NCI-H226 (cell line): Measurements from ENCODE around the gene NCOR2.

ENCODE experiments used
- DNase-seq: peaks from one replicate; pipeline ENCODE4 v3.0.0-alpha.2; 2015

The NCOR2 gene

DNA sequence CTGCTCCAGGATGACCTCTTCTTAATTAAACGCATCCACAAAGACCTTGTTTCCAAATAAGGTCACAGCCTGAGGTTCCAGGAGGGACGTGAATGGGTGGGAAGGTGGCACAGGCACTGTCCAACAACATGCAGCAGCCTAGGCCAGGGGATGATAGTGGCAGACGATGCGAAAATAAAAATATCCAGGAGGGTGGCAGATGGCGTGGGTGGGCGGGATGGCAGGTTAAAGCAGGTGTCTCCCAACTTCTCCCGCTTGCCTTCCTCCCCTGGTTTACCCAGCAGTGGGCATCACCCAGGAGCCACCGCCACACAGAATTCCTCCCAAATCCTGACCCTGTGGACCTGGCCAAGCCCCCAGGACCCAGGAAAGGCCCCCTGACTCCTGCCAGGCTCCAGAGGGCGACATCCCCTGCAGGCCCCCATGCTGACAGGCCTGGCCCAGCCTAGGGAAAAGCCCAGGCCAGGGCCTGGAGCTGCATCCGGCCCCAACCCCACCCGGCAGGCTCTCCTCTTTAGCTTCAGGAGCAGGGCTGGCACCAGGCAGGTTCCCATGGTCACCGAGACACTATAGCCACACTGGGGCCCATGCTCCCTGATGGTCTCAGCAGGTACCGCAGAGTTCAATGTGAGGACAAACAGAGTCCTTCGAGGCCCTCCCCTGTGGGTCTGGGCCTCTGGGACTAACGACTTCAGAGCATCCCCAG lies 9.7 kb downstream of the NCOR2 start:
- DNase-seq: no peak

DNA sequence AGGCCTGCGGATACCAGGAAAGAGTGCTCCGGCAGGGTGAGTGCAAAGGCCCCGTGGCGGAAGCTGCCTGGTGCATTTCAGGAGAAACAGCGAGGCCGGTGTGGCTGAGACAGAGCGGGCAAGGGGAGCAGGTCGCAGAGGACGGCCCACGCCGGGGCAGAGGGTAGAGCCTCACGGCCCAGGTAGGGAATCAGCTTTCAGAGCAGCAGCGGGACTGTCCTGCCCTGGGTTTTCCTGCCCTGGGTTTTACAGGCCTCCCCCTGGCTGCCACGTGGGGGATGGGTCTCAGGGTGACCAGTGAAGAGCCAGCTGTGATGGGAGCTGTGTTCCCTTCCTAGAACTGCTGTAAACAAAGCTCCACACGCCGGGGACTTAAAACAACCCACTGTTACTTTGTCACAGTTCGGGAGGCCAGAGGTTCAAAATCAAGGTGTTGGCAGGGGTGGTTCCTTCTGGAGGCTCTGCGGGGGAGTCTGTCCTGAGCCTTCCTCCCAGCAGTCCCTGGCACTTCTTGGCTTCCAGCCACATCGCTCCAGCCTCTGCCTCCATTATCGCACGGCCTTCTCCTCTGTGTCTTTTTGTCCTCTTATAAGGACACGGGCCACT lies 10.4 kb downstream of the NCOR2 start:
- DNase-seq: no peak

- DNase-seq: no peak
Measured at GRCh38 chr12:124556074-124556466, 11.3 kb downstream of the NCOR2 start.

- no peak for DNase-seq
Measured at GRCh38 chr12:124555168-124556073, 12.0 kb downstream of the NCOR2 start.

GRCh38 chr12:124554429-124555029 lies 12.9 kb downstream of the NCOR2 start:
- no peak for DNase-seq

GRCh38 chr12:124553862-124554428 lies 13.5 kb downstream of the NCOR2 start:
- no peak for DNase-seq

- no peak for DNase-seq
Measured at GRCh38 chr12:124551268-124552144, 15.9 kb downstream of the NCOR2 start.

- peak; percentile 22 for DNase-seq
Measured at GRCh38 chr12:124550123-124551089, 17.0 kb downstream of the NCOR2 start.

GRCh38 chr12:124549629-124550028 lies 17.8 kb downstream of the NCOR2 start:
- peak; percentile 32 for DNase-seq

- DNase-seq: peak; percentile 90
Measured at GRCh38 chr12:124548854-124549378, 18.5 kb downstream of the NCOR2 start.

GRCh38 chr12:124547626-124548025 lies 19.8 kb downstream of the NCOR2 start:
- DNase-seq: no peak

- DNase-seq: no peak
Measured at GRCh38 chr12:124545508-124546418, 21.6 kb downstream of the NCOR2 start.

- DNase-seq: no peak
Measured at GRCh38 chr12:124544983-124545382, 22.4 kb downstream of the NCOR2 start.

- DNase-seq: no peak
Measured at GRCh38 chr12:124544311-124544970, 23.0 kb downstream of the NCOR2 start.

- DNase-seq: no peak
Measured at GRCh38 chr12:124543590-124544310, 23.7 kb downstream of the NCOR2 start.

DNA sequence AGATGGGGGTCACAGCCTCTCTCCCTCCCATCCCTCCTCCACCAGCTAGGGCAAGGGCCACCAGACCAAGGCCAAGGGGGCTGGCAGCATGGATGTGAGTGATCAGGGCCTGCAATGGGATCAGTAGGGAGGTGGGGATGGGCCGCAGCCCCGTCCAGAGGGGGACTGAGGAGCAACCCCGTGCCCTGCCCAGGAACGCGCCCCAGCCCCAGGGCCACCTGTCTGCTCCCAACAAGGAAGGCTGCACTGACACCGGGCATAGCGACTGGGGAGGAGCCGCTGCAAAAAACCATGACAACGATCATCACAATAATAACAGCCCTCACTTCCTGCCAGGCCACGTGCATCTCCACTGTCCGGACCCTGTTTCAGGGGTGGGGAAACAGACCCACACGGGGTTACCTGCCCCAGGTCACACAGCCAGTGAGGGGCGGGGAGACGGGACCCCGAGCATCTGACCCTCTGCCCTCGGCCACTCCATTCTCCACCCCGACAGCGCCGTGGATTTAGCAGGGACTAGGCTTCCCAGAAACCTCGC lies 24.3 kb downstream of the NCOR2 start:
- DNase-seq: no peak
